ENCODE measurements around the gene TERB1. TPM values are rescaled to one million over a fixed set of nuclear protein-coding genes. Genes with fewer than 3 reads are reported as not detected.

Gene TERB1
- total and polyA plus RNA-seq, 2 of the 13 experiments (the other 11 are each of a cell fraction or from before 2014, with no cell fraction given) = not detected

GRCh38 chr16:66751303-66751991 lies 49.9 kb downstream of the TERB1 start, which contains the start of gene DYNC1LI2 (continued):
- no peak for TF ChIP-seq HINFP (CRISPR knock-in tag; IDR thresholded peaks at IDR 0.05; ENCODE audit: low read depth)
- TF ChIP-seq, protein P1, sequence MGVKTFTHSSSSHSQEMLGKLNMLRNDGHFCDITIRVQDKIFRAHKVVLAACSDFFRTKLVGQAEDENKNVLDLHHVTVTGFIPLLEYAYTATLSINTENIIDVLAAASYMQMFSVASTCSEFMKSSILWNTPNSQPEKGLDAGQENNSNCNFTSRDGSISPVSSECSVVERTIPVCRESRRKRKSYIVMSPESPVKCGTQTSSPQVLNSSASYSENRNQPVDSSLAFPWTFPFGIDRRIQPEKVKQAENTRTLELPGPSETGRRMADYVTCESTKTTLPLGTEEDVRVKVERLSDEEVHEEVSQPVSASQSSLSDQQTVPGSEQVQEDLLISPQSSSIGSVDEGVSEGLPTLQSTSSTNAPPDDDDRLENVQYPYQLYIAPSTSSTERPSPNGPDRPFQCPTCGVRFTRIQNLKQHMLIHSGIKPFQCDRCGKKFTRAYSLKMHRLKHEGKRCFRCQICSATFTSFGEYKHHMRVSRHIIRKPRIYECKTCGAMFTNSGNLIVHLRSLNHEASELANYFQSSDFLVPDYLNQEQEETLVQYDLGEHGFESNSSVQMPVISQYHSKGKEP (CRISPR knock-in tag; IDR thresholded peaks at IDR 0.05) = 0 out of 2 replicates have a peak, but pooled peaks have one; percentile 74
- TF ChIP-seq TEAD3 (CRISPR knock-in tag; optimal IDR thresholded peaks at IDR 0.05; ENCODE audit: borderline replicate concordance) = no peak
- no peak for TF ChIP-seq KIAA2018 (CRISPR knock-in tag; IDR thresholded peaks at IDR 0.05; ENCODE audit: borderline replicate concordance)
- TF ChIP-seq ZNF547 (CRISPR knock-in tag; IDR thresholded peaks at IDR 0.05) = peak; percentile 80; the same call in 1 of the 2 replicates
- TF ChIP-seq, protein P2, sequence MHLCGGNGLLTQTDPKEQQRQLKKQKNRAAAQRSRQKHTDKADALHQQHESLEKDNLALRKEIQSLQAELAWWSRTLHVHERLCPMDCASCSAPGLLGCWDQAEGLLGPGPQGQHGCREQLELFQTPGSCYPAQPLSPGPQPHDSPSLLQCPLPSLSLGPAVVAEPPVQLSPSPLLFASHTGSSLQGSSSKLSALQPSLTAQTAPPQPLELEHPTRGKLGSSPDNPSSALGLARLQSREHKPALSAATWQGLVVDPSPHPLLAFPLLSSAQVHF (CRISPR knock-in tag; IDR thresholded peaks at IDR 0.05) = no peak
- TF ChIP-seq, protein P3, sequence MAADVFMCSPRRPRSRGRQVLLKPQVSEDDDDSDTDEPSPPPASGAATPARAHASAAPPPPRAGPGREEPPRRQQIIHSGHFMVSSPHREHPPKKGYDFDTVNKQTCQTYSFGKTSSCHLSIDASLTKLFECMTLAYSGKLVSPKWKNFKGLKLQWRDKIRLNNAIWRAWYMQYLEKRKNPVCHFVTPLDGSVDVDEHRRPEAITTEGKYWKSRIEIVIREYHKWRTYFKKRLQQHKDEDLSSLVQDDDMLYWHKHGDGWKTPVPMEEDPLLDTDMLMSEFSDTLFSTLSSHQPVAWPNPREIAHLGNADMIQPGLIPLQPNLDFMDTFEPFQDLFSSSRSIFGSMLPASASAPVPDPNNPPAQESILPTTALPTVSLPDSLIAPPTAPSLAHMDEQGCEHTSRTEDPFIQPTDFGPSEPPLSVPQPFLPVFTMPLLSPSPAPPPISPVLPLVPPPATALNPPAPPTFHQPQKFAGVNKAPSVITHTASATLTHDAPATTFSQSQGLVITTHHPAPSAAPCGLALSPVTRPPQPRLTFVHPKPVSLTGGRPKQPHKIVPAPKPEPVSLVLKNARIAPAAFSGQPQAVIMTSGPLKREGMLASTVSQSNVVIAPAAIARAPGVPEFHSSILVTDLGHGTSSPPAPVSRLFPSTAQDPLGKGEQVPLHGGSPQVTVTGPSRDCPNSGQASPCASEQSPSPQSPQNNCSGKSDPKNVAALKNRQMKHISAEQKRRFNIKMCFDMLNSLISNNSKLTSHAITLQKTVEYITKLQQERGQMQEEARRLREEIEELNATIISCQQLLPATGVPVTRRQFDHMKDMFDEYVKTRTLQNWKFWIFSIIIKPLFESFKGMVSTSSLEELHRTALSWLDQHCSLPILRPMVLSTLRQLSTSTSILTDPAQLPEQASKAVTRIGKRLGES (CRISPR knock-in tag; IDR thresholded peaks at IDR 0.05; ENCODE audit: borderline replicate concordance) = no peak
- no peak for TF ChIP-seq ZNF567 (CRISPR knock-in tag; IDR thresholded peaks at IDR 0.05; ENCODE audit: borderline replicate concordance)
- TF ChIP-seq YY1 (IDR thresholded peaks at IDR 0.05; ENCODE audit: insufficient read depth, insufficient replicate concordance, low read depth, low read length) = peak; percentile 97
- no peak for TF ChIP-seq MAFF (IDR thresholded peaks at IDR 0.05; ENCODE audit: low read depth, low read length)
- no peak; the same call in 1 of the 2 replicates for TF ChIP-seq ZSCAN25 (CRISPR knock-in tag; IDR thresholded peaks at IDR 0.05)
- TF ChIP-seq TBL1XR1 (IDR thresholded peaks at IDR 0.05; ENCODE audit: borderline replicate concordance, low read length, partially characterized antibody) = no peak
